ENCODE results near the gene C10orf95.

C10orf95 gene

DNA sequence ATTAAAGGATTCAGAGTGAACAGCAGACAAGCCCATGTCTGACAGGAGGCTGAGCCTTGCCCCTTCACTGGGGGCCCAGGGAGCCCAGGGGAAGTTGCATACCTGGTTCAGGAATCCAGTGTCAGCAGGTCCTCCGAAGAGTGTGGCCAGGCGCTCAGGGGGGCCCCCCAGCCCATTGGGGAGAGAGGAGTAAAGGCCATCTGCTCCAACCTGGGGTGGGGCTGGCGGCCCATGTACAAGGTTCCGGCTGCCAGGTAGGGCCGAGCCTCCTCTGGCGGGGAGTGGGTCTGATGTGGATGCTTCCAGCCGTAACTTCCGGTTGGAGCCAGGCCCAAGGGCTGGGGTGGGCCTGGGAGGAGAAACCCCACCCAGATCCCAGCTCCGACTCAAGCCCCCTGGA is 35.1 kb downstream of the C10orf95 start:
- DNase-seq (ENCODE audit: low read depth, low spot score): no peak

DNA sequence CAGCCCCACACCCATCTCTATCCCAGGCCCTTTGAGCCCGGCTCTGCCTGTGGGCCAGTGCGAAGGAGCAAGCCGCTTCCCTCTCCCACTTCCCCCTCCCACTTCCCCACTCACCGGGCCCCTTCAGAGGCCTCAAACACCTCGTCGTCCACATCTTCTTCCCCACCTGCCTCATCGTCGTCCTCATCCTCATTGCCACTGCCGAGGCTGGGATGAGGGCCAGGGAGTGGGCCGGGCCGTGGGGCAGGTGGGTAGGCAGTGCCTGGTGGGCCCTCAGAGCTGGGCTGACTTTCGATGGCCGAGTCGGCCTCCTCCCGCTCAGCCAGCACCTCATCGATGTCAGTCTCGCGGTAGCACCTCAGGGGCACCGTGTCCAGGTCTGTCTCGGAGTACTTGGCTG is 36.6 kb downstream of the C10orf95 start:
- no peak for DNase-seq (ENCODE audit: low read depth, low spot score)

GRCh38 chr10:102413806-102414561 is 37.4 kb downstream of the C10orf95 start:
- no peak for DNase-seq (ENCODE audit: low read depth, low spot score)

DNA sequence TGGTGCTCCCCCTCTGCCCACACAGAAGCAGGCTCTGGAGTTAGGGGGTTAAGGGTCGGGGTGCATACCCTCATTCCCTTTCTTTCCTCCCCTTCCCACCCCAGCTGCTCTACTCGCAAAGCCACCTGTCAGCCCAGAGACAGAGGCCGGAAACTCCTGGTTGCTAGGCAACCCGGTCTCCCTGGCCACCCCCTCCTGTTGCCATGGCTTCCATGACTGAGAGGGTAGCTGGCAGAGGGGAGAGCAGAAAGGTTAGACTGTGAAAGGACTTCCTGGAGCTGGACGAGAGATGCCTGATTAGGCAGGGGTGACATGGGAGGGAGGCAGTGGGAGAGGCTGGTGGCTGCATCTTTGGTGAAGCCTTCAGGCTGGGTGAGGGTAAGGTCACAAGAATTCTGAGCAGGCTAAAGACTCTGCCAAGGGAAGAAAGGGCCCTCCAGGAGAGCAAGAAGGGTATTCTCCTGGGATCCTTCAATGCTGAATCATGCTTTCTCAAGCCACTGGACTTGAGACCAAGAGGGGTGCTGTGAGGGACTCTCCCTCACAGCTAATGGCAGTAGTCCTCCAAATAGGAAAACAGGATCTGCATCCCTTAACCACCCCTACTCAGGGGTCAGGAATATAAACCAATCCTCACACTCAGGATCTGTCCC is 38.2 kb downstream of the C10orf95 start:
- no peak for DNase-seq (ENCODE audit: low read depth, low spot score)

DNA sequence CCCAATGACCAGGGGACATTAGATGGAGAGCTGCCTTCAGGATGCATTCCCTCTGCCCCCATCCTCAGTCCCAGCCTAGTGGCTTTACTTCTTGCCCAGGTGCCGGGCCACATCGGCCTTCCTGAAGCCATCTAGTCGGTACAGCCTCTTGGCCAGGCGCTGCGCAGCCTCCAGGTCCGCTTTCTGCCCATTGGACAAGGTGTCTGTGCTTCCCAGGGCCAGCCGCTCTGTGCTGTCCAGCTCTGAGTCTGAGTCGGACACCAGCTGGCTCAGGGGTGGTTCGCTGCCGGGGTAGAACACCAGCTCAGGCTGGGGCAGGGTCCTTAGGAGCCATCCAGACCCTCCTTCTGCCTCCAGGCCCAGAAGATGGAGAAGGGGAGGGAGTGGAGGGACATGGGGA is 39.0 kb downstream of the C10orf95 start:
- no peak for DNase-seq (ENCODE audit: low read depth, low spot score)

DNA sequence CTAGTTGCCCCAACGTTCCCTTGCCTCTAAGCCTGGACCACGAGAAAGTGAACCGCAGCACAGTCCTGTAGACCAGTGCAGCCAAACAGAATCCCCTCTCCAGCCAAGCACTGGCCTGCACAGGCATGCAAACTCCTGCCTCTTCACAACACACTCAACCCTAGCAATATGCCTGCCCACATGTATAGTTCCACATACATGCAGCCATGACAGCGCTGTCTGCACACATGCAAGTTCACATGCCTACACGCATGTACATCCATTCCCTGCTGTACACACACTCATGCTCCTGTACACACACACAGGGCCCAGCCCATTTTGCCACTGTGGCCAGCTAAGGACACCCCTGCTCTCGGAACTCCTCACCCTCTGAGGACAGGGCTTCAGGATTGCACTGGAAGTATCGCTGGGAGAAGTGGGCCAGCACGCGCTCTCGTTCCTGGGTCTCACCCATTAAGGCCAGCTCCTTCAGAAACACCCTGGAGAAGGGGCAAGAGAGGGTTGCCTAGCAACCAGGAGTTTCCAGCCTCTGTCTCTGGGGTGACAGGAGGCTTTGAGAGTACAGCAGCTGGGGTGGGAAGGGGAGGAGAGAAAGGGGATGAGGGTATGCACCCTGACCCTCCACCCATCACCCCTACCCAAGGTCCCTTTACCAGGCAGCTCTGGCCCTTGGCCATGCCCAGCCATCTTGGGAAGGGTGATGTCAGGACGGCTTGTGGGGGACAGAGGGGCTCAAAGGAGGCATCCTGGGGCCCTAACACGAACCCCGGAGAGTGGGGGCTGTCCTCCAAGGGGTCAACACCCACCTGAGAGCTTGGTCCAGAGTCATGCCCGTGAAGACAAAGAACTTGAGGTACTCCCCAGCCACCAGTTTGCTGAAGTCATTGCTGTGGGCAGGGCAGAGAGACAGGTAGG is 39.7 kb downstream of the C10orf95 start:
- DNase-seq (ENCODE audit: low read depth, low spot score): no peak

DNA sequence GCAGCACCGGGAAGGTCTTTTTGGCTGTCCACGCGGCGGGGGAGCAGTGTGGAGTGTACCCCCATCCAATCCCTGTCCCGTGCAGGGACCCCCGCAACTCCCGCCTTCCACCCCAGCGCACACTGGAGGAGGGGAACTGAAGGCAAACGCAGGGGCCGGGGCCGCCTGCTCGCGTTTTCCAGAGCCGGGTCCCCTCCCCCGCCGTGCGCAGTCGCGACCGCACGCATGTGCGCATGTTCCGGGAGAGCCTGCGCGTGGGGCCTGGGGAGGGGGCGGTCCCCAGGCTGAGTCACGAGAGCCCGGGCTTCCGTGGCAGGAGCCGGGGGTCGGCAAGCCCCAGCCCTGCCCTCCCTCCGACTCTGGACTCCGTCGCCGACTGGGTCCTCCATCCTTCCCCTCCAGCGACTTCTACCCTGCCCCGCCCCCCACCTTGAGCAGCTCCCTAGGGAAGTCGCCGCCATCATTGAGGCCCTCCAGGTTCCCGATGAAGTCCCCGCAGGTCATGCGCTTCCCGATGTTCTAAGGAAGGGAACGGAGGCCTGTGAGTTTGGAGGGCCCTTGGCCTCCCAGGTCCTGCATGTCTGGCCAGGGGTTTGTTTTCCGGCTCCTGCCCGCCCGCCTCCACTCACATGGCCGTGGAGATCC is 40.8 kb downstream of the C10orf95 start:
- DNase-seq (ENCODE audit: low read depth, low spot score): no peak

- no peak for DNase-seq (ENCODE audit: low read depth, low spot score)
Measured at GRCh38 chr10:102409604-102410428, 41.5 kb downstream of the C10orf95 start.

DNA sequence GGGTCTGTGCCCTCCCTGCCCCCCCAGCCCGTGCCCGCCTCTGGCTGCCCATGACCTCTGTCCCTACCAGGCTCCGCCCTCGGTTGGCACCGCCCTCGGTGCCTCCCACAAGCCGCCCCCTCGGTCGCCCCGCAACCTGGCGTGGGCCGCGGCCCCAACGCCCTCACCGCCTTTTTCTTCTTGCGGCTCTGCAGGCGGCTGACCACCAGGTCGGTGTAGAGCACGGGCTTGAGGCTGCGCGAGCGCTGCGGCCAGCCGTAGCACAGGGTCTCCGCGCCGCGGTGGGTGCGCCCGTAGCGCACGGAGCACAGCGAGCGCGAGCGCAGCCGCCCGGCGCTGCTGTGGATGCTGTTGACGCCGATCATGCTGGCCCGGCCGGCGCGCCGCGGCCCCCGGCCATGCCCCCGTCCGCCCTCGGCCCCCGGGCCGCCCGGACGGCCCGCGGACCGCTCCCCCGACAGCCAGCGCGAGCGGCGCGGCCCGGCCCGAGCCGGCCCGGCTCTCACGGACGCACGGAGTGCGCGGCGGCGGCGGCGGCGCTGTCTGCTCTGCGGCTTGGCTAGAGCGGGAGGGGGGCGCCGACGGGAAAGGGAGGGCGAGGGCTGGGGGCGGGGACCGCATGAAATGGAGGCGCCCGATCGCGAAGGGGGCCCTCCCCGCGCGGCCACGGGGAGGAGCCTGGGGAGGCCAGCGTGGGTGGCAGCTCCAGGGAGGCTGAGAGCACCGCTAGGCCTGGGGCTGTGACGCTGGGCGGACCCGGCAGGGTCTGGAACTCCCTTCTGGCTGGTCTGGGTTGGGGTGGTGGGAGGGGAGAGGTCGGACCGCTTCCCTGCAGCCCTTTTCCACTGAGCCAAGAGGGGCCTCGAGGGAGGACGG is 42.4 kb downstream of the C10orf95 start:
- DNase-seq (ENCODE audit: low read depth, low spot score): no peak

GRCh38 chr10:102408131-102408727 is 43.1 kb downstream of the C10orf95 start:
- DNase-seq (ENCODE audit: low read depth, low spot score): no peak

DNA sequence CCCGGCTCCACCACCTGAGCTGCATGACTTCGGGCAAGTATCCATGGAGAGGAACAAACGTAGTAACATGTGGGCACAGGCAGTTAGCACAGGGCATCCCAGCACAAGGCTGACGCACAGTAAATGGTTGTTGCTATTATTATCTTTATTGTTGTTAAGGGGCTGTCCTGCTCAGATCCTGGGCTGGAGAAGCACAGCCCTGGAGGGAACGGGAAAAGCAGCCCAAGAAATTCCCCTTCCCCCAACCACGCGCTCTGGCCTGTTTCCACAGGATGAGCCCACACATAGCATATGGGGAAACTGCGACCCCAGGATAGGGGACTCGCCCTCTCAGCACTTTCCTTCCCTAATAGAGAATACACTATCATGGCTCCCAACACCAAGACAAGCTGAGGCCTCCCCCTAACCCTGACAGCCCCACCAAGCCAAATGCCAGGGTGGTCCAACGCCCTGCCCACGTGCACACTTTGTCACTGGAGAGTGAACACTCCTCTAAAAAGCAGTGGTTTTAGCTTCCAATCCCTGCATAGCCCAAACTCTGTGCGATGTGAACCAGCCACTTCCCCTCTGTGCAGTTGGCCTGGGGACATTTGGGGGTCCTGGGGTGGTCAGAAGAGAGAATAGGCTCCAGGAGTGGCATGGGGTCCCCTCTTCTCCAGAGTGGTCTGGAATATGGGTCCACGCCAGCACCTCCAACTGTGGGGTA is 43.8 kb downstream of the C10orf95 start:
- no peak for DNase-seq (ENCODE audit: low read depth, low spot score)

- DNase-seq (ENCODE audit: low read depth, low spot score): no peak
Measured at GRCh38 chr10:102406815-102407214, 44.5 kb downstream of the C10orf95 start.

- no peak for DNase-seq (ENCODE audit: low read depth, low spot score)
Measured at GRCh38 chr10:102405632-102406031, 45.7 kb downstream of the C10orf95 start.

DNA sequence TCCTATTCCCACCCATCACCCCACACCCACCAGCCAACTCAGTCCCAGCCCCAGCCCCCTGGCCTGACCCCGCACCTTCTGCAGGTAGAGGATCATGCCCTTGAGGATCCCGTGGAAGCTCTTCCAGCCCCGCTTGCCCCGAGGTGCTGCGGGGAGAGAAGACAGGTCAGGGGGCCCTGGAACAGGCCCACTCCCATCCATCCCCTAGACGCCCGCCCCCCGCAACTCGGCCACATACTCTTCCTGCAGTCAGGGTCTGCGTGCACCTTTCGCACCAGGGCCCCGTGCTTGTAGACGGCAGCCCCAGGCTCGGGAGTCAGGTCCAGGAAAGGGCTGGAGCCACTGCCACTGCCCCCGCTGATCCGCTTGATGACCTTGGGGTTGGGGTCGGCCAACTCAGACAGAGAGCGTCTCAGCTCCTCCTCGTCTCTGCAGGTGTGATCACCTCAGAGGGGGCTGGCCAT is 46.2 kb downstream of the C10orf95 start:
- no peak for DNase-seq (ENCODE audit: low read depth, low spot score)

DNA sequence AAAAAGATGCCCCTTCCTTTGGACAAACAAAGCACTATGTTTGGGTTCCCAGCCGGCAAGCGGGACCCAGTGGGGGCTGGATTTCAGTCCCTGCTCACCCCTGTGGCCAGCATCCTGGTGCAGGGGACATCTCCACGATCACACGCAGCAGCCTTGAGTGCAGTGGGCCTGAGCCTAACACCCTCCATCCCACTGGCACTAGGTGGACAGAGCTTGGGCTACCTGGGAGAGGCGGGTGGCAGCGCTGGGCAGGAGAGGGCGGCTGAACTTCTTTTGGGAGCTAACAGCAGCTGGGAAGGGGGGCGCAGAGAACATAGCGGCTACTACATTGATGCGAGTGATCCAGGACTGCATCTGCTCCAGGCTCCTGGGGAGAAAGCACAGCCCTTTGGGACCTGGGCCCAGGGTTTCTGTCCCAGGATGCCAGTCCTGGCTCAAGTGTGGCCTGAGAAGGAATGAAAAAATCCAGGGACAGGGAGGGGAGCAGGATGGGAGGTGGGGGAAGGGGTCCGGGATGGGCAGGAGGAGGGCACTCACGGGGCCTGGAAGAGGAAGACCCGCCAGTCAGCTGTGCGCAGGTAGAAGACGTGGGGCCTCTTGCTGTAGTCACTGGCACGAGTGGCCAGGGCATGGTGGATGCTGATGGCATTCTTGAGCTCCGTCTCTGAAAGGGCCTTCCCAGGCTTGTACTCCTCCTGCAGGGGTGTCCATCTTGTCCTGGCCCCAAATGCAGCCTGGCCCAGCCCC is 46.8 kb downstream of the C10orf95 start:
- no peak for DNase-seq (ENCODE audit: low read depth, low spot score)

DNA sequence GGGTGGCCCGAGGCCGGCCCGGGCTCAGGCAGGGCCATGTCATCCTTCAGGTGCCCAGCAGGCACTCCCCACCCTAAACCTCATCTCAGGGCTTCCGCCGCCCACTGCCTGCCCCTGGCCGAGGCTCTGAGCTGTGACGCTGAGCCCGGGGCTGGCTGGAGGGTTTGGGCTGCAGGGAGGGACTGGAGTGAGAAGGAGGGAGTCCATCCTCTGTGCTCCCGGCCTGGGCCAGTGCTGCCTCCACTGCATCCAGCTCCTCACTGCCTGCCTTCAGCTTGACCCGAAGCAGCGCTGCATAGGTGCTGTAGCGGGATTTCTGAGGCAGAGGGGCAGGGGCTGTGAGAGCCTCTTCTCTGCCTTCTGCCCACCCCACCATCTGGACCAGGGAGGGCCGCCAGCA is 48.2 kb downstream of the C10orf95 start:
- no peak for DNase-seq (ENCODE audit: low read depth, low spot score)

DNA sequence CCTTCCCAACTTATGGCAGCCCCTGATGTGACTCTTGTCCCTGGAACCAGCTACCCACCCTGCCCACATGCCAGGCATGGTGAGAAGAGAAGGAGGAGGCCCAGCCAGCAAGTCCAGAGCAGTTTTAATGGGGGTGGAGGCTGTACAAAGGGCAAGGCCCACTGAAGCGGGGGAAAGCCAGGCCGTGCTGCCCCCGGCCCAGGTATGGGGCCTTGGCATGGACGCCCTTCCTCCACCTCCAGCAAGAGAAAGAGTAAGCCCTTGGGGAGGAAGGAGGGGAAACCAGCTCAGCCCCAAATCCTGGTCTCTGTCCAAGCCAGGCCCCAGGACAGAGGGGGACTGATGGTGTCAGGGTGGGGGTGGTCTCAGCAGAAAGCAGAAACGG is 48.8 kb downstream of the C10orf95 start:
- DNase-seq (ENCODE audit: low read depth, low spot score): no peak
